Body of pancreas (tissue), 4 donors: ENCODE measurements around the gene DDX10.

ENCODE experiments used
- CTCF ChIP-seq, 7 experiments: fragments of 450-650 bp in 4 of 7; fragments of 200-600 bp in 3 of 7; sonication (generic) in 3 of 7; IDR thresholded peaks; one replicate each; pipeline ENCODE4 v1.5.1; 2016 to 2019; ENCODE audit warnings: antibody characterized with exemption in 7 of 7
- POLR2A ChIP-seq, 3 donors: fragments of 450-650 bp; IDR thresholded peaks; one replicate each; pipeline ENCODE4 v1.6.1; 2016; ENCODE audit warnings: antibody characterized with exemption in 3 of 3, mild to moderate bottlenecking in 2 of 3

- TF ChIP-seq POLR2A (IDR thresholded peaks at IDR 0.05), result no peak
- no peak for TF ChIP-seq CTCF (IDR thresholded peaks at IDR 0.05)
Observed at GRCh38 chr11:108705061-108705460, 40.2 kb downstream of the DDX10 start.
